ENCODE measurements around the gene HSPBP1. TPM values are rescaled to one million over a fixed set of nuclear protein-coding genes. Genes with fewer than 3 reads are reported as not detected.

Gene HSPBP1
- total and polyA plus RNA-seq, 2 of the 13 experiments (the other 11 are each of a cell fraction or from before 2014, with no cell fraction given) = 22.3 to 33.7 TPM

DNA sequence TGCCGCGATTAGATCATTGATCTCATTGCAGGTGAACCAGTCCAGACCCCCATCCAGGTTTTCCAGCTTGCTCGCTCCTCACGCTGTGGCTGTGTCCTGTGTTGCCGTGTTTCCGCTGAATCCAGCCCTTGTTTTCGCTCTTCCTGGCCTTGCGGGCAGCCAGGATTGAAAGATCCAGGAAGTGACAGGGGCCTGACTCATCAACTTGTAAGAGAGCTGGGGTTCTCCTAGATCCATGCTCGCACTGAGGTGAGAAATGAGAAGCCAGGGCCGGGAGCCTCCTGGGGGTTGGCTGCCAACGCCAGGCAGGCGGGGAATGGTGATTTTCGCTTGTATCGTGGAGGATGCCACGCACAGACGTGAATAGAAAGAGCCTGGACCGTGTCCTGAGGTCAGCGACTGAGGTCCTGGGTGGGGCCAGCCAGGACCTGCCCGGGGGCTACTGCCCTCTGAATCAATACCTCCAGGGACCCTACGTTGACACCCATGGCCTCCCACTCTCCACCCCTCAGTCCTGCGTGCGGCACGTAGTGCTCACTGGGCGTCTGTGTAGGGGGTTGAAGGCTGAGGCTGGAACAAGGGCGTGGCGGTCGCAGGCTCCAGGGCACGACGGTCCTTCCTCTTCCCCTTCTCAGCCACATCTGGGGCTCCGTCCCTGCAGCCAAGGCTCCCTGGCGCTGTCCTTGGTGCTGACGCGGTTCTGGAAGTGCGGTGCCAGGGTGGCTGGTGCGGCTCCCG is 63.3 kb downstream of the HSPBP1 start (continued):
- TF ChIP-seq ZNF121 (CRISPR knock-in tag; IDR thresholded peaks at IDR 0.05) (peak; percentile 54), MBD4 (IDR thresholded peaks at IDR 0.05; ENCODE audit: borderline replicate concordance, low read length) (no peak), ZNF816 (CRISPR knock-in tag; IDR thresholded peaks at IDR 0.05; ENCODE audit: borderline replicate concordance) (peak; percentile 75; the same call in 1 of the 2 replicates), CHD4 (IDR thresholded peaks at IDR 0.05; ENCODE audit: borderline replicate concordance, low read length) (no peak), THAP11 (CRISPR knock-in tag; IDR thresholded peaks at IDR 0.05) (peak; percentile 93), HDAC1 (CRISPR knock-in tag; IDR thresholded peaks at IDR 0.05) (peak; percentile 86), ATF1 (CRISPR knock-in tag; IDR thresholded peaks at IDR 0.05) (peak; percentile 45; the same call in 1 of the 2 replicates), CREM (IDR thresholded peaks at IDR 0.05) (peak; percentile 76), CREM (CRISPR knock-in tag; IDR thresholded peaks at IDR 0.05) (0 out of 2 replicates have a peak, but pooled peaks have one; percentile 26), ZNF709 (CRISPR knock-in tag; IDR thresholded peaks at IDR 0.05) (peak; percentile 100), ZNF205 (CRISPR knock-in tag; IDR thresholded peaks at IDR 0.05) (peak; percentile 76), WIZ (CRISPR knock-in tag; IDR thresholded peaks at IDR 0.05) (peak; percentile 85), ZNF589 (CRISPR knock-in tag; conservative IDR thresholded peaks at IDR 0.05) (peak; percentile 81; the same call in 1 of the 2 replicates), ZNF3 (CRISPR knock-in tag; IDR thresholded peaks at IDR 0.05) (peak; percentile 71; the same call in 1 of the 2 replicates)
- TF ChIP-seq, protein P1, sequence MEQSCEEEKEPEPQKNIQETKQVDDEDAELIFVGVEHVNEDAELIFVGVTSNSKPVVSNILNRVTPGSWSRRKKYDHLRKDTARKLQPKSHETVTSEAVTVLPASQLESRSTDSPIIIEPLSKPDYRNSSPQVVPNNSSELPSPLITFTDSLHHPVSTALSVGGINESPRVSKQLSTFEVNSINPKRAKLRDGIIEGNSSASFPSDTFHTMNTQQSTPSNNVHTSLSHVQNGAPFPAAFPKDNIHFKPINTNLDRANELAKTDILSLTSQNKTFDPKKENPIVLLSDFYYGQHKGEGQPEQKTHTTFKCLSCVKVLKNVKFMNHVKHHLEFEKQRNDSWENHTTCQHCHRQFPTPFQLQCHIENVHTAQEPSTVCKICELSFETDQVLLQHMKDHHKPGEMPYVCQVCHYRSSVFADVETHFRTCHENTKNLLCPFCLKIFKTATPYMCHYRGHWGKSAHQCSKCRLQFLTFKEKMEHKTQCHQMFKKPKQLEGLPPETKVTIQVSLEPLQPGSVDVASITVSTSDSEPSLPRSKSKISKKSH (CRISPR knock-in tag; IDR thresholded peaks at IDR 0.05; ENCODE audit: borderline replicate concordance) = peak; percentile 86
- TF ChIP-seq, protein P2, sequence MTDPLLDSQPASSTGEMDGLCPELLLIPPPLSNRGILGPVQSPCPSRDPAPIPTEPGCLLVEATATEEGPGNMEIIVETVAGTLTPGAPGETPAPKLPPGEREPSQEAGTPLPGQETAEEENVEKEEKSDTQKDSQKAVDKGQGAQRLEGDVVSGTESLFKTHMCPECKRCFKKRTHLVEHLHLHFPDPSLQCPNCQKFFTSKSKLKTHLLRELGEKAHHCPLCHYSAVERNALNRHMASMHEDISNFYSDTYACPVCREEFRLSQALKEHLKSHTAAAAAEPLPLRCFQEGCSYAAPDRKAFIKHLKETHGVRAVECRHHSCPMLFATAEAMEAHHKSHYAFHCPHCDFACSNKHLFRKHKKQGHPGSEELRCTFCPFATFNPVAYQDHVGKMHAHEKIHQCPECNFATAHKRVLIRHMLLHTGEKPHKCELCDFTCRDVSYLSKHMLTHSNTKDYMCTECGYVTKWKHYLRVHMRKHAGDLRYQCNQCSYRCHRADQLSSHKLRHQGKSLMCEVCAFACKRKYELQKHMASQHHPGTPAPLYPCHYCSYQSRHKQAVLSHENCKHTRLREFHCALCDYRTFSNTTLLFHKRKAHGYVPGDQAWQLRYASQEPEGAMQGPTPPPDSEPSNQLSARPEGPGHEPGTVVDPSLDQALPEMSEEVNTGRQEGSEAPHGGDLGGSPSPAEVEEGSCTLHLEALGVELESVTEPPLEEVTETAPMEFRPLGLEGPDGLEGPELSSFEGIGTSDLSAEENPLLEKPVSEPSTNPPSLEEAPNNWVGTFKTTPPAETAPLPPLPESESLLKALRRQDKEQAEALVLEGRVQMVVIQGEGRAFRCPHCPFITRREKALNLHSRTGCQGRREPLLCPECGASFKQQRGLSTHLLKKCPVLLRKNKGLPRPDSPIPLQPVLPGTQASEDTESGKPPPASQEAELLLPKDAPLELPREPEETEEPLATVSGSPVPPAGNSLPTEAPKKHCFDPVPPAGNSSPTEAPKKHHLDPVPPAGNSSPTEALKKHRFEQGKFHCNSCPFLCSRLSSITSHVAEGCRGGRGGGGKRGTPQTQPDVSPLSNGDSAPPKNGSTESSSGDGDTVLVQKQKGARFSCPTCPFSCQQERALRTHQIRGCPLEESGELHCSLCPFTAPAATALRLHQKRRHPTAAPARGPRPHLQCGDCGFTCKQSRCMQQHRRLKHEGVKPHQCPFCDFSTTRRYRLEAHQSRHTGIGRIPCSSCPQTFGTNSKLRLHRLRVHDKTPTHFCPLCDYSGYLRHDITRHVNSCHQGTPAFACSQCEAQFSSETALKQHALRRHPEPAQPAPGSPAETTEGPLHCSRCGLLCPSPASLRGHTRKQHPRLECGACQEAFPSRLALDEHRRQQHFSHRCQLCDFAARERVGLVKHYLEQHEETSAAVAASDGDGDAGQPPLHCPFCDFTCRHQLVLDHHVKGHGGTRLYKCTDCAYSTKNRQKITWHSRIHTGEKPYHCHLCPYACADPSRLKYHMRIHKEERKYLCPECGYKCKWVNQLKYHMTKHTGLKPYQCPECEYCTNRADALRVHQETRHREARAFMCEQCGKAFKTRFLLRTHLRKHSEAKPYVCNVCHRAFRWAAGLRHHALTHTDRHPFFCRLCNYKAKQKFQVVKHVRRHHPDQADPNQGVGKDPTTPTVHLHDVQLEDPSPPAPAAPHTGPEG (CRISPR knock-in tag; IDR thresholded peaks at IDR 0.05) = peak; percentile 57
- TF ChIP-seq, protein P3, sequence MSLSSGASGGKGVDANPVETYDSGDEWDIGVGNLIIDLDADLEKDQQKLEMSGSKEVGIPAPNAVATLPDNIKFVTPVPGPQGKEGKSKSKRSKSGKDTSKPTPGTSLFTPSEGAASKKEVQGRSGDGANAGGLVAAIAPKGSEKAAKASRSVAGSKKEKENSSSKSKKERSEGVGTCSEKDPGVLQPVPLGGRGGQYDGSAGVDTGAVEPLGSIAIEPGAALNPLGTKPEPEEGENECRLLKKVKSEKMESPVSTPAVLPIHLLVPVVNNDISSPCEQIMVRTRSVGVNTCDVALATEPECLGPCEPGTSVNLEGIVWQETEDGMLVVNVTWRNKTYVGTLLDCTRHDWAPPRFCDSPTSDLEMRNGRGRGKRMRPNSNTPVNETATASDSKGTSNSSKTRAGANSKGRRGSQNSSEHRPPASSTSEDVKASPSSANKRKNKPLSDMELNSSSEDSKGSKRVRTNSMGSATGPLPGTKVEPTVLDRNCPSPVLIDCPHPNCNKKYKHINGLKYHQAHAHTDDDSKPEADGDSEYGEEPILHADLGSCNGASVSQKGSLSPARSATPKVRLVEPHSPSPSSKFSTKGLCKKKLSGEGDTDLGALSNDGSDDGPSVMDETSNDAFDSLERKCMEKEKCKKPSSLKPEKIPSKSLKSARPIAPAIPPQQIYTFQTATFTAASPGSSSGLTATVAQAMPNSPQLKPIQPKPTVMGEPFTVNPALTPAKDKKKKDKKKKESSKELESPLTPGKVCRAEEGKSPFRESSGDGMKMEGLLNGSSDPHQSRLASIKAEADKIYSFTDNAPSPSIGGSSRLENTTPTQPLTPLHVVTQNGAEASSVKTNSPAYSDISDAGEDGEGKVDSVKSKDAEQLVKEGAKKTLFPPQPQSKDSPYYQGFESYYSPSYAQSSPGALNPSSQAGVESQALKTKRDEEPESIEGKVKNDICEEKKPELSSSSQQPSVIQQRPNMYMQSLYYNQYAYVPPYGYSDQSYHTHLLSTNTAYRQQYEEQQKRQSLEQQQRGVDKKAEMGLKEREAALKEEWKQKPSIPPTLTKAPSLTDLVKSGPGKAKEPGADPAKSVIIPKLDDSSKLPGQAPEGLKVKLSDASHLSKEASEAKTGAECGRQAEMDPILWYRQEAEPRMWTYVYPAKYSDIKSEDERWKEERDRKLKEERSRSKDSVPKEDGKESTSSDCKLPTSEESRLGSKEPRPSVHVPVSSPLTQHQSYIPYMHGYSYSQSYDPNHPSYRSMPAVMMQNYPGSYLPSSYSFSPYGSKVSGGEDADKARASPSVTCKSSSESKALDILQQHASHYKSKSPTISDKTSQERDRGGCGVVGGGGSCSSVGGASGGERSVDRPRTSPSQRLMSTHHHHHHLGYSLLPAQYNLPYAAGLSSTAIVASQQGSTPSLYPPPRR (CRISPR knock-in tag; IDR thresholded peaks at IDR 0.05; ENCODE audit: borderline replicate concordance) = peak; percentile 11; the same call in 1 of the 2 replicates

Data from HepG2 (cell line).